NCI-H1417 treated with DMSO at 0.1 percent for 48 hours (cell line): Measurements from ENCODE around the gene BATF.

Experiments used
- DNase-seq: peaks from one replicate; lab custom pipeline; 2025; lab: John Stamatoyannopoulos, UW

Gene BATF

DNA sequence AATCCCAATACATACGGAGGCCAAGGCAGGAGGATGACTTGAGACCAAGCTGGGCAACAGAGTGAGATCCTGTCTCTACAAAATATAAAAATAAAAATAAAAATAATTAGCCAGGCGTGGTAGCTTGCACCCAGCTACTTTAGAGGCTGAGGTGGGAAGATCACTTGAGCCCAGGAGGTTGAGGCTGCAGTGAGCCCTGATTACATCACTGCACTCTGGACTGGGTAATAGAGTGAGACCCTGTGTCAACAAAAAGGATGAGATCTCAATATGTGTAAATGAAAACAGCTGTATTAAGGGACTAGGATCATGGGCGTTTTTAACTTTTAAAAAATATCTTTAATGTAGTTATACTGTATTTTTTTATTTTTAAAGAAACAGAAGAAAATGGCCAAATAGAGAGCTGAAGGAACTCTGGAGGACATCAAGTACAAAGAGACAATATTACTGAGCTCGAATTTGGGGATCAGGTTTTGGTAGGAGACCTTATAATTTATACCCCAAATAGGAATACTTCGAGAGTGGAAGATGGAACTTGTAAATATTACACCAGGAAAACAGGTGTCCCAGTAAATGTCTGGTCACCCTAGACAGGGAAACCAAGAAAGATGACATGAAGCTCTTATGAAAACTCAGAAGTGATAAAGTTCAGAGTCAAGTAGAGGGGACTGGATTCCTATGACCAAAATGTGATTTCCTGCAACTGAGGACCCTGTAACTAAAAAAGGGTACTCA is 13.1 kb downstream of the BATF start:
- DNase-seq, result no peak

DNA sequence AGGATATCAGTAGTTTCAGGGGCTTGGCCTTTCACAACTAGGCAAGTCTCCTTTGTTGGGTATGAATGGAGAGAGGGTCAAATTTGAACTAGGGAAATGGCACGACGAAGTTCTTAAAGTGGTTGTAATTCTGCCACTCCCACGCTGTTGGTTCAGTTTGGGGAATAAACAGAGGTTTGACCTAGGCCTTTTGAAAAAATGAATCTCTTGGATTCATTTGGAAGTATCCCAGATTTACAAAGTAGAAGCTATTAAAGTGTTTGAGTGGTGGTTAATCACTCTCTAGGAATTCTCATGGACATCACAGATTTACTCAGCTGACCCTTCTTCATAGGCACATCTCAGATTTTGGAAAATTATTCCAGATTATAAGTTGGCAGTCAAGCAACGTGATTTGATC is 14.8 kb downstream of the BATF start:
- DNase-seq, result no peak

DNA sequence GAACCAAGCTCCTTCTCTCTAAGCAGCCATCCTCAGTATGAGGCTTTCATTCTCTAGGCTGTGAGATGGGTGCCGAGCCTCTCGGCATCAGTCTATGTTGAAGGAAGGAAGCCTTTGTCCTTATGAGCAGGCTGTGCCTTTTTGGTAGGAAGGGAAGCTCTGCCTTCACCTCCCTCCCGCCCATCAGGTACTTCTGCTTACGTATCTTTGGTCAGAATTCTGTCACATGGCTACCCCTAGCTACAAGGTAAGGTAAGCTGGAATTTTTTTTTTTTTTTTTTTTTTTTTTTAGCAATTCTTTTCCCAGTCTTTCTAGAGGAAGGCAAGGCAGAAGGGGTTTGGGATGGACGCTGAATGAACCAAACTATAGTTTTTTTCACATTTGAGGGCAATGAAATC is 16.9 kb downstream of the BATF start:
- no peak for DNase-seq

DNA sequence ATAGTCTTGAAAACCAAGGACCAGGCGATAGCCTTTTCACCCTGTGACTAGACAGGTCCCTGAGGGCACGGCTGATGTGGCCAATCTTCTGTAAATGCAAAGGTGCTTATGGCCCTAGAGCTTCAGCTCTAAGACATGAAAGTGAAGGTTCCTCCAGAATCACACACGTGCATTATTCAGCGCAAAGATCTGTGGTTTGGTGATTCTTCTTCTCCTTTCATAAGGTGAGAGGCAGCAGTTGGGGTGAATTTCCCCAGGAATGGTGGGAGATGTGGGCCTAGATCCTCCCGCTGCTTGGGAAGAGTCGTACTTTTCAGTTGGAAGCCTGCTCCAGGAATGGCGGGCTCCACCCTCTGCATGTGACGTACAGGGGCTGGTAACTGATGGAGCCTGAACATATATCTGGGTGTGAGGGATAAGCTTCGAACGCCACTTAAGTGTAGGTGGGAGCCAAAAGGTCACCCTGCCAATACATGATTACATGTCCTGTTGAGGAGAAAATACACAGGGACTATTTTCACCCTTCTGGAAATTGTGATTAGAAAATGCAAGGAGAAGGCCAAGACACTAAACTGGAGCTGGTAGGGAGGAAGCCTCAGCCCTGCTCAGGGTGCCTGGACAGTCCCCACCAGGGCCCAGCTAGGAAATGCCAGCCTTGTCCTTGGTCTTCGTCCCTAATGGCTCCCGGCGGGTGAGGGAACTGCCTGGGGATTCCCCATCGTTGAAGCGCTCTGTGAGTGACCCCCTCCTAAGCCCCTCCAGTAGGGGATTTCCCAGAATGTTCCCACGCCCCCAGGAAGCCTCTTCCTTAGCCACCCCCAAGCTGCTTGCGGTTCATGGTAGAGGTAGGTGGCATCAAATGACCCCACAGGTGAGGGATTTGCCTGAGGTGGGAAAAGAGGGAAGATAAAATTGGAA is 17.6 kb downstream of the BATF start:
- no peak for DNase-seq

DNA sequence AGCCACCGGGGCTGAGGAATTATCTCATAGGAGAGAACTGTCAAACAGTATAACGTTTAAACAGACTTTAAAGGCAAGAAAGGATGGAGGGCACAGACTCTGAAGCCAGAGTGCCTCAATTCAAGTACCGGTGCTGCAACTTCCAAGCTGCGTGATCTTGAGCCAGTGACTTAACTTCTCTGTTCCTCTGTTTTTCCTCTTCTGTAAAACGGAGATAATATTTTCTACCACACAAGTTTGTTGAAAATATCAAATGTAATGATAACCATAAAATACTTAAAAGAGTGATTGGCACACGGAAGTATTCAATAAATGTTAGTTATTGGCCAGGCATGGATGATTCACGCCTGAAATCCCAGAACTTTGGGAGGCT is 18.2 kb downstream of the BATF start:
- DNase-seq, result no peak

DNA sequence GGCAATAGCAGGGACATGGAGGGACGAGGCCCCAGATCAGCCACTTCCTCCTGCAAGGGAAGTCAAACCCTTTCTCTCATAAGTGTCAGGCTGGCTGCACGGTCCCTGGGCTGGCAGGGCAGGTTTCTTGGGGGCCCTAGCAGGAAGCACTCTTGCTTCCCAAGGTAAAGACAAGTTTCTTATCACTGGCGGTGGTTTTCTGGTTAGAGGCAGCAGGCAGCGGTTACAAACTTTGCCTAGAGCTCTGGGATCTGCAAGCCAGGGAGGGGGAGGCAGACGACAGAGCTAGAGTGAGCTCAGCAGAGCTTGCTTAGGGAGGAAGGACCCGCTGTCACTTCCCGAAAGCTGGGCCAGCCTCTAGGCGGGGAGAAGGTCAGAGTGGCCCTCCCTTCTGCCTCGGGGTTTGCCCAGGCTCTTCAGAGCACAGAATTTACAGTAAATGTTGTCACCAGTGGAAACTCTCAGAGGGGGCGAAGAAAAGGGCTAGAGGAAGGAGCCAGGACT is 20.4 kb downstream of the BATF start:
- DNase-seq, result no peak

DNA sequence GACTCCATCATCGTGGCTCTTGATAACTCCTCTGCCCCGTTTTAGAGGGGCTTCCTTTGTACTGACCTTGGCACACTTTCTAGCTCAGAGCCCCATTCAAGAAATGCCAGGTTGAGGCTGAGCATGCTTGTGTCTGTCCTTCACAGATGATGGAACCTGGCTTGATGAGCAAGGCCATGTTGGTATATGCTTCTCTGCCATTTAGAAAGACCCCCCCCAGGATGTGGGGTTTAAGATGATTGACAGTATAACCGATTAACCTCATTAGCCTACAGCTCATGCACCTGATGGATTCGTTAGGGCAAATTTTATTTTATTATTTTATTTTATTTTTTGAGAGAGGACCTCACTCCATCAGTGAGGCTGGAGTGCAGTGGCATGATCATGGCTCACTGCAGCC is 21.0 kb downstream of the BATF start:
- no peak for DNase-seq

DNA sequence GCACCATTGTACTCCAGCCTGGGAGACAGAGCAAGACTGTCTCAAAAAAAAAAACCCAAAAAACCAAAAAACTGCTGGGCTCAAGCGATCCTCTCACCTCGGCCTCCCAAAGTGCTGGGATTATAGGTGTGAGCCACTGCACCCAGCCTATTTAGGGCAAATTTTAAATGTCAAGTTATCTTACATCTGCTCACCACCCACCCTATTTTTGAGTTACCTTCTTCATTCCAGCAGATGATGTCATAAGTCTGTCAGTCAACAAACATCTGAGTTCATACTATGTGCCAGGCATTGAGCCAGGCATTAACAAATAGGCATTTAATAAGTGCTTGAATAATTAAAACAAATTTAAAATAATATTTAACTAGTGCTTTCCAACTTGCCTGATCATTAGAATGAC is 21.5 kb downstream of the BATF start:
- no peak for DNase-seq

DNA sequence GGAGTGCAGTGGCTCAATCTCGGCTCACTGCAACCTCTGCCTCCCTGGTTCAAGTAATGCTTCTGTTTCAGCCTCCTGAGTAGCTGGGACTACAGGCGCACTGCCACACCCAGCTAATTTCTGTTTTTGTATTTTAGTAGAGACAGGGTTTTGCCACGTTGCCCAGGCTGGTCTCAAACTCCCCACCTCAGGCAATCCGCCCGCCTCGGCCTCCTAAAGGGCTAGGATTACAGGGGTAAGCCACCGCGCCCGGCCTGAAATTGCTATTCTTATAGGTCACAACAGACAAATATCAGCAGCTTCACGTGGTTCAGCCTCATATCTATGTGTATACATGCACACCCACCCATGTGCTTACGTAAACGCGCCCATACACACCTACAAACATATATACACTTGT is 23.6 kb downstream of the BATF start:
- DNase-seq, result no peak

DNA sequence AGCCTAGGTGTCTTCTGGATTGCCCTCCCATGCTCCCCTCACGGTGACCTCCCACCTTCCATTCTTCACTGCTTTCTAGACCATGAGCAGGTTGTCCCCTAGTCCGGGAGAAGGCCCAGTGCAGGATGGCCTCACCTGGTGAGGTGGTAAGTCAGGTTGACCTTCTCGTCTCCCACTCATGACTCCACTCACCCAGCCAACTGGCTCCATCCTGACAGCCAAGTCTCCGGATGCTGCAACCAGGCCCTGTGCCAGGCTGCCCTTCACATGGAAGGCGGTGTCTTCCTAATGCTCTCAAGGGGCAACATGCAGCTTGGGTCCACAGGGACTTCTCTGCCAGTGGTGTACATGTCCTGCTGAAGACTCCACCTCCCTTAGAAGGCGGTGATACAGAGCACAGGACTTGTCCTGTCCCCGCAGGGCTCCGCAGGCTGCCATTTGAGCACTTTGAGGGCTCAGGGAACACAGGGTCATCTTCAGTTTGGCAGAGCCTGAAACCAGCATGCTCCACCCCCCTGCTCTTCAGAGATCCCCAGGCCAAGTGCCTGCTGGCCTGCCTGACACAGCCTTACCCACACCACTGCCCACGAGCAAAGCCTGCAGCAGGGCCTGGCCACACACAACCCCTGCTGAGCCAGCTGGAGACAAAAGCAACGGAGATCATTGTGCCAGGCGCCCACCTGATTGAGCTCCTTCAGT is 25.4 kb downstream of the BATF start:
- DNase-seq, result no peak

DNA sequence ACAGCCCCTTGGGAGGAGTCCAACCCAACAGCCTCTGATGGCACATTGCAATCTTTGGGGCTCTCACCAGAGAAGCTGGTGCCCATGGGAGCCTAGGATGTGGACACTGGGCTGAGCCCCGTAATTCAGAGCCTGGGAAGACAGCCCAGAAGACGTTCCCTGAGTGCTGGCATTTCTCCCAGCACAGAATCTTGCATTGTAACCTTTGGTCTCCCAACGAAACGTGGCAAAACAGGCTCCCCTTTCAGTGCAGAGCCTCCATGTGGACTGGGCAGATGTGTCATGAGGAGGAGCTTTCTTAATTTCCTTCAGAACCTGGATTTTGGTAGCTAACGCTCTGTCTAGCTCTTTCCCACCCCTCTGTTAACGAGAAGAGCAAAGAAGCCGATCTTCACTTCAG is 26.3 kb downstream of the BATF start:
- no peak for DNase-seq

DNA sequence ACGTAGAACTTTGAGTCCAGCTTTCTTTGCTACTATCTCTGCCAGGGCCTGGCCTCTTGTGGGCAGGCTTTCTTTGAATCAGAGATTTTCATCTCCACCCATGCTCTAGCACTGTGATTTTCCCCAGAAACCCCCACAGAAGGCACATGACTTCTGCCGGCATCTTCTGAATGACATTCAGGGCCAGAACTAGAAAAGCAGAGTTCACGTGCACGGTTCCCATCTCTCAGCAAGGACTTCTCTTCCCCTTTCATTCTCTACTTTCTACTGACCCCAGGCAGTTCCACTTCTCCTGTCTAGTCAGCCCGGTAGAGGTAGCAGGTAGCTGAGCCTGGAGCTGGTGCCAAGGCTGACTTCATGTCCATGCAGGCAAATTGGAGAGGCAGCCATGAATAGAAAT is 26.9 kb downstream of the BATF start:
- DNase-seq, result no peak

DNA sequence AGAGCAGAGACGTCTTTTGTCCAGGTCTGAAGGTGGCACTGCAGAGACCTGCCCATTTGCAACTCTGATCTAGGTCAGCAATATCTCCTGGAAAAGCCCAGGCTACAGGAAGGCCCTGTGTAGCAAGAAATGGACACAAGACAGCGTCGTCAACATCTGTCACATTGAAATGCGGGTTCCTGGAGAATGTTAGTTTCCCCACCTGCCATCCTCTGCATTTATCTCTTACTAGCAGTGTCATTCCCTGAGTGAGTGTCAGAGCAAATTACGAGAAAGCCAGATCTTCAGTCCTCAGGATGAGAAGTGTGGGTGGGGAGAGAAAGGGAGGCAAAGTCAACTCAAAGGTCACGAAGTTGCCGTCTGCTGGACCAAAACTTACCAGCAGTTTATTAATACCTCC is 28.8 kb downstream of the BATF start:
- no peak for DNase-seq

DNA sequence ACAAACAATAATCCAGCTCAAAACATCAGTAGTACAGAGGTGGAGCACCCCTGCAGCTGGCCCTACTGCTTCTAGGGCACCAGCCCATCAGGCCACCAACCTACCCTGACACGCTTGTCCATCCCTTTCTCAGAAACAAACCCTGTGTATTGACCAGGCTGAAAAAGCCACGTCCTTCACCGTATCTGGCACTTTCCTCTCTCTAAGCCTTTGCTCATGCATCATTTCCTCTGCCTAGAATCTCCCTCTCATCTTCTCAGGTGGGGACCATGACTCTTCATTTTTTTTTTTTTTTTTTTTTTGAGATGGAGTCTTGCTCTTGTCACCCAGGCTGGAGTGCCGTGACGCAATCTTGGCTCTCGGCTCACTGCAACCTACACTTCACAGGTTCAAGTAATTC is 30.9 kb downstream of the BATF start:
- no peak for DNase-seq

DNA sequence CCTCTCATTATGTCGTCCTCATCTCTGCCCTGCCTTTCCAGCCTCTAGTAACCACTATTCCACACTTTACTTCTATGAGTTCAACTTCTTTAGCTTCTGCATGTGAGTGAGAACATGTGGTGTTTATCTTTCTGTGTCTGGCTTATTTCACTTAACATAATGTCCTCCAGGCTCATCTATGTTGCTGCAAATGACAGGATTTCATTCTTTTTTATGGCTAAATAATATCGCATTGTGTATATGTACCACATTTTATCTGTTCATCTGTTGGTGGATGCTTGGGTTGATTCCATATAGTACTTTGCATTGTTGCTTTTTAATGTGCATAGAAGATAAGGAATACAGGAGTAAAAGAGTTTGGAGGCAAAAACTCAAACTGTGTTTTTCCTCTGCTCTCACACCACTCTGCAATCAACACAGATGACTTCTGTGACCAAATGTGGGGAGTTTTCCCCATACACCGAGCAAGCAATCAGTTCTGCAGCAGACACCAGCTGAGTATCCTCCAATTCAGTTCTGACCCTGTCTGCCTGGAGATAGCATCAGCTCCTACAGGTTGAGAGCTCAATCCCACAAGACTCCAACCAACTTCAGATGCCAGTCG is 31.6 kb downstream of the BATF start:
- no peak for DNase-seq

DNA sequence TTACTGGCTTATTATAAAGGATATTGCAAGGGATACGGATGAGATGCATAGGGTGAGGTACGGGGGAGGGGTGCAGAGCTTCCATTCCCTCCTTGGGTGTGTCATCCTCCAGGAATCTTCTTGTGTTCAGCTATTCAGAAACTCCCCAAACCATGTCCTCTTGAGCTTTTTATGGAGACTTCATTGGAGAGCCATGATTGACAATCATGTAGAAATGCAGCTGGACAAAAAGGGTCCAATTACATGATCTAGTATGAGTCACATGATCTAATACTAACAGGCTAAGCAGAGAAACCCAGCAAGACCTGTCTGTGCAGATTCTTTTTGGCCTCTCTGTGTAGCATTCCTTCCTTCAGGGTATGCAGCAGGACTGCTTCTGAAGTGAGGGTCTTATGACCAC is 32.2 kb downstream of the BATF start:
- no peak for DNase-seq

DNA sequence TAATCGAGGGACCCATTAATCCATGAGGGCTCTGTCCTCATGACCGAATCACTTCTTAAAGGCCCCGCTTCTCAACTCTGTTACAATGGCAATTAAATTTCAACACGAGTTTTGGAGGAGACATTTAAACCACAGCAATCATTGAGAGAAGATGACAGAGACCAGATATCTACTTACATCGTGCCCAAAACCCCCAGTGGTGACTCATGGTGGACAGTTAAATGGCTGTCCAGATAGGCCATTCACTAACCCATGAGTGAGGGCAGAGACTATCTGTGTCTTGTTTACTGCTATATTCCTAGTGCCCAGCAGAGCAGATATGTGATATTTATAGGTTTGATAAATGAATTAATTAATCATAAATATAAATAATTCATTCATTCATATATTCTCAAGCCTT is 36.2 kb downstream of the BATF start:
- DNase-seq, result no peak

DNA sequence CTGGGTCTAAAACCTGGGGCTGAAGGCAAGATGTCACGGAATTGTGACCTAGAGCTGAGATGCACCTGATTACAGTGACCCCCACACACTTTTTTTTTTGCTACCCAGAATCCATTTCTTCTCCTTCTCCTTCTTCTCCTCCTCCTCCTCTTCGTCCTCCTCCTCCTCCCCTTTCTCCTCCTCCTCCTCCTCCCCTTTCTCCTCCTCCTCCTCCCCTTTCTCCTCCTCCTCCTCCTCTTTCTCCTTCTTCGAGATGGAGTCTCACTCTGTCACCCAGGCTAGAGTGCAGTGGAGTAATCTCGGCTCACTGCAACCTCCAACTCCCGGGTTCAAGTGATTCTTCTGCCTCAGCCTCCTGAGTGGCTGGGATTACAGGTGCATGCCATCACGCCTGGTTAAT is 36.8 kb downstream of the BATF start:
- no peak for DNase-seq

DNA sequence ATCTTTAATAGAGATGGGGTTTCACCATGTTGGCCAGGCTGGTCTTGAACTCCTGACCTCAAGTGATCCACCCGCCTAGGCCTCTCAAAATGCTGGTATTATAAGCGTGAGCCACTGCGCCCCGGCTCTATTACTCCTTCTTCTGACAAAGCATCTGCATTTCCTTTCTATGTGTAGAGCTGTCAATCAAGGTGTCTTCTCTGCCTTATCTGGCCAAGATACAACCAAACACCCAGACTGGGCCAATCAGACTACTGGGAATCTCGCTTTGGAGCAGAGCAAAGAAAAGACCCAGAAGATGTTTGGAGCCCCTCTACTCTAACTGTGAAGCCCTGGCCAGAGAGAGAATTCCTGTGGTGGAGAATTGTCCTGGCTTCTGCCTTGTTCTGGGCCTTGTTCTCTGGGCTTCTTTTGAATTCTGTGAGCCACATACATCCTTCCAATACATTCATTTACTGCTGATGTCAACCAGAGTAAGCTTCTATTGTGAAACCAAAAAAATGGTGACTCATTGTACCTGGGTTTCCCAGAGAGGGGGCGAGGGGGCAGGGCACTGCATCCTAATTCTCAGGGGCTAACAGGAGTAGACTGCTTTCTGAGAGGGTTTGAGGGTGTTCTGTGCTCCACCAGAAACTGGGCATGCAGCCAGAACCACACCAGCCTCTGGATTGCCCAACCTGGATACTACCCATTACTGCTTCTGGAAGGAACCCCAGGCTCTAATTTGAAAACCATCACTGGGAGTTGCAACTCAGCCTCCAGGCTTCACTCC is 37.4 kb downstream of the BATF start:
- DNase-seq, result no peak

DNA sequence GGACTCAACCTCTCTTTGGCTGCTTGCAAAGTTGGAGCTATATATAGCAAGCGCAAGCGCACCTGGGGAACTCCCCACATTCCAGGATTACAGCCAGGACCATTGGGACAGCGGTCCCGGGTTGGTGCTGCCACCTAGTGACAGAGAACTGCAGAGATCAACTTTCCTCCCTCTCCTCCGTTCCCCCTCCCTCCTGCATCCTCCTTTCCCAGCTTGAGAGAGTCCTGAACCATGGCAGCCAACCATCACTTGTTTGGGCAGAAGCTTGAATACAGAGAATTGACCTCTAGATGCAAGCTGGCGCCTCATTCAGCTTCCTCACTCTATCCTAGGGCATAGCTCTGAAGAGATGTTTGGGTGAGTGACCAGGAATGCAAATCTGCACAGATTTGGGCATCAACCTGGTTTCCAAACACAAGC is 38.8 kb downstream of the BATF start:
- DNase-seq, result peak; percentile 32

DNA sequence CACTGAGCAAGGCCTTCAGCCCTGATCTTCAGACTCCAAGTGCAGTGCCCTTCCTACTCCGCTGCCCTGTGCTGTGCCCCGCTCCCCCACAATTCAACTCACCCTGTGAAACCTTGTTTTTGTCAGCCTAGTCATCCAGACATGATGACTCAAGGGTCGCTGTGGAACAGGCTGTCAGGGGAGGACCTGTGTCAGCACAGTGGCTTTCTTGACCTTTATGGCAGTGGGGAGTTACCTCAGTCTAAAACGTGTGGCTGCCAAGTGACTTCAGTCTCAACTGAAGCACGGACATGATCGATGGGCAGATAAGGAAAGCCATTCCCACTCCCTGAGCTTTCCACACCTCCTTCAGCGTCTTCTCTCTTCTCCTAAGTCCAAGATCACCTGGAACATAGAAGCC is 39.8 kb downstream of the BATF start:
- DNase-seq, result no peak

DNA sequence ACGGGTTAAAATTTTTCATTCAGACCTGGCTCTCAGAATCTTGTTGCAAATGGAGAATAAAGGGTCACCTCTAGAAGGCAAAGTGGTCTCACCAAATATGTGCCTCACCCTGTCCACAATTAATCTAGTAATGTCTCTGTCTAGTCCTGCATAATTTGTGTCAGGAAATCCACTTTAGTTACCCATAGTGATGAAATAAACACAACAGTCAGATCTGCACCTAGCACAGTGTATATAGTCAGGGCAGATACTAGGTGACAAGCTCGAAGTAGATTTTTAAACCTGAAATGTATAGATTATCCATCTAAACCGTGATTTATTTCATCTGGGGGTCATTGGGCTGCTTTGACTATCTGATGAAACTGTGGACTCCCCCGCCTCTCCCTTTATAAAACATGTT is 40.2 kb downstream of the BATF start:
- DNase-seq, result no peak
